DMS 273 (cell line): ENCODE measurements around the gene MYO7B.

Experiments used
- DNase-seq: peaks from one replicate; lab custom pipeline; 2025; ENCODE audit not compliant: unreplicated experiment; lab: John Stamatoyannopoulos, UW

MYO7B gene

DNA sequence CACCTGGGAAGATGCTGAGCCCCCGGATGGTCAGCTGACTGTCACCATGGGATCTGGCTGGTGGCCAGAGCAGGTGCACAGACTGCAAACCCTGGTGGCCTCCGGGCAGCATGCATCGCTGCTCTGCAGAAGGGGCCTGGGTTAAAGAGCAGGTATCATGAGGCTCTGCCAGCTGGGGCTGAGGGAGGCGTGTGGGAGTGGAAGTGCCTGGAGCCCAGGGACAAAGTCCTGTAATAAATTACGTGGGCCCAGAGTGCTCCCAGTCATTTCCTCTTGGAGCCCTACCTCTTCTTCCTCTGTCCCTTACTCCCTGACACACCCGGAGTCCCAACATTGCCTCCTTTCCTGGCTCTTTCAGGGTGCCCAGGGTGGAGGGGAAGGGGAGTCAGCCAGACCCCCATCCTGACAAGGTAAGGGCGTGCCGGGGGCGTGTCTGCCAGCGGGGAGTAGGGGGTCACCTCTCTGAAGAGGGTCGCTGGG, at the start of gene MYO7B:
TSS of gene MYO7B (plus strand) at position 262 of the 480 bp plus-strand sequence. CDS start 24,040 bp downstream, outside the sequence.
- no peak for DNase-seq

GRCh38 chr2:127485694-127486071, 49.8 kb upstream of the MYO7B start:
- no peak for DNase-seq

DNA sequence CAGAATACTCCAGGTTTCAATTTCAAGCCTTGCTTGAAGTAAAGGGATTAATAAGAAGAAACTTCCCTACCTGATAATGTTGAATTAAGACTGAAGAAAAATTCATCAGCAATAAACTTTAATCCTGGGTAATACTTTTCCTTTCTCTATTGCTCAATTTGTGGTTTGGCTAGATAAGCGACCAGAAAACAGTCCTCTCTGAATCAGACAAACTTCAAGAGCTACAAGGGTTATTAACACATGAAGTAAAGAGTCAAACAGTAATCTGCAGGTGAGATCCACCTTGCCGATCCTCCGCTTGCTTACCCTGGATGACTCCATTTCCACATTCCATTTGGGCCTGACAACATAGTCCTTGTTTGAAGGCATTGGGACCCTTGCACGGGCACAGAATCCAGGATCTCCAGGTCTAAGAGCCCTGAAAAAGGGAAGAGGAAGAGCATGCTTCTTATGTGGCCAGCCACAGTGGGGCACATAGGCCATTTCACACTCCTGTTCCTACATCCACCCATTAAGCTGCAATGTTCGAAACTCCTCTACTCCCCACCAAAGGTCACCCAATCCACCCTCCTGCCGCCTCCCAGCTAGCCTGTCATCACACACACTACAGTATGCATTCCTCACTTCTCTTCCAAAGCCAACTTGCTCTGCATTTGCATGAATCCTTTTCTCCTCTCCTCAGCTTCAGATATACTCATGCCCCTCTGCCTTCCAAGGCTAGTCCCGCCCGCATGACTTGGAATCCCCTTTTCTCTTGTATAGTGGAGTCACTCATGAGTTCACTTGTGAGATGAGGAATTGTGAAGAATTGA, 49.0 kb upstream of the MYO7B start:
- no peak for DNase-seq

- no peak for DNase-seq
Observed at GRCh38 chr2:127490283-127490682, 45.2 kb upstream of the MYO7B start.

DNA sequence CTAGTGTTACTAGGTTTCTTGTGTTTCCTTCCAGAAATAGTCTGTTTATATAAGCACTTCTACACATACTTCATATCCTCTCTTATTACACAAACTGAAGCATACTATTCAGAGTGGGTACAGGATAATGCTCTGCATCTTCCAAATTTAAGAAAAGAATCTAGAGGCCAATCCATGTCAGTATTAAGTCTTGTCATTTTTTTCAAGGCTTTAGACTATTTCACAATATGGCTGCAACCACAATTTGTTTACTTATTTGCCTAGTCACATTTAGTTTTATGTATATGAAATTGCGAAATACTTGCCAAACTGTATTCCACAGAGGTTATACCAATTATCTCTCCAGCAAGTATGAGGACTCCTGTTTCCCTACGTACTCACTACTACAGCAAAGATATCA, 37.1 kb upstream of the MYO7B start:
- no peak for DNase-seq

GRCh38 chr2:127503491-127503890, 32.0 kb upstream of the MYO7B start:
- DNase-seq = no peak

- DNase-seq = no peak
Observed at GRCh38 chr2:127504552-127505430, 30.7 kb upstream of the MYO7B start.

DNA sequence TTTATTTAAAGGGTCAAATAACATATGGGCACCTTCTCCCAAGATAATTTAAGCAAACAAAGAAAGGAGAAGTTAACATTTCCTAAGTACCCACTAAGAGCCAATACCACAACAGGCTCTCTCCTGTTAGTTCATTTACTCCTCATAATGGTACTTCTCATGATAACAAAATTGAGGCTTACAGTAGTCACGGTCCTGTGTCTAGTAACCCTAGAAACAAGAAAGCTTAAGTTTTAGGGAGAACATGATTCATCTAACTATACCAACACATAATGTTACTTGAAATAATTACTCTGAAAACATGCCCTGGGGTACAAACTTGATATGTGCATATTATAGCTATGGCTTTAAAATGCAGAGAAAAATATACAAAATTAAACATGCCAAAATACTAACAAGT, 29.0 kb upstream of the MYO7B start:
- no peak for DNase-seq

GRCh38 chr2:127508023-127508630, 27.4 kb upstream of the MYO7B start:
- no peak for DNase-seq

- peak; percentile 95 for DNase-seq
Observed at GRCh38 chr2:127508631-127509034, 26.9 kb upstream of the MYO7B start.

DNA sequence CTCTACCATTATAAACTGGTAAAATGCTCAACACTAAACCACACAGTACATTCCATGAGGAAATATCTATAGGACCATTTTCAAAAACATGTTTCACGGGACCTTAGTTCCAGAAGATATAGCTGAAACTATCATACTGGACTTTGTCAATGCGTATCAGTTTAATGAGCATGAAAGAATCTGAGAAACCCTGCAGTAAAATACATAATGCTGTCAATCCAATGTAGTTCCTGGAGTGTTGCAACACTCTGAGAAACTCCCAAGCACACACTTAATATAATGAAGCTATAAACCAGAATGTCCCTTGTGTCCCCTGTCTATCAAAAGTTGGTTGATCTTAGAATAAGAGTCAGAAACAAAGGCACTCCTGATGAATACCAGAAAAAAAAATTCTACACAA, 25.4 kb upstream of the MYO7B start:
- no peak for DNase-seq

DNA sequence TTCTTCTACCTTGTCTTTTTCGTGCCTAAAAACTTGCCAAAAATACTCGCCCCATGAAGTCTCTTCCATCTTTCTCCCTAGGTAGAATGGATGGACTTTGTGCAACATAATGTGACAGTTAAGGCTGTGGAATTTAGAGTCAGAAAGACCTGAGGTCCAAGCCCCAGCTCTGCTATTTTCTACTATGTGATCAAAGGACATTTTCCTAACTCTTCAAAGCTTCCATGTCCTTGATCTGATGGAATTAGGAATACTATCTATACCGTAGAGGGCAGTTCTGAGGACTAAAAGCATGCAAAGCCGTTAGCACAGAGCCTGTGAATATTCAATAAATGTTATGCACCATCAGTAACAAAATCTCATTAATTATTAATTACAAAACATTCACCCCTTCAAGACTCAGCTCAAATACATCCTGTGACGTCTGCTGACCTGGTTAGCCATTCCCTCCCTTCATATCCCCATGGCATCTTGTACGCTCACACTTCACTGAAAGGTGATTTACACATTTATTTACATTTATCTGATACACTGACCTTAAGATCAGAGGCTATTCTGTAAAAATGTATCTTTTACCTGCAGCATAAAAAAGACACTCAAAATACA, 24.3 kb upstream of the MYO7B start:
- DNase-seq = no peak

GRCh38 chr2:127511917-127512316, 23.6 kb upstream of the MYO7B start:
- DNase-seq = peak; percentile 20

DNA sequence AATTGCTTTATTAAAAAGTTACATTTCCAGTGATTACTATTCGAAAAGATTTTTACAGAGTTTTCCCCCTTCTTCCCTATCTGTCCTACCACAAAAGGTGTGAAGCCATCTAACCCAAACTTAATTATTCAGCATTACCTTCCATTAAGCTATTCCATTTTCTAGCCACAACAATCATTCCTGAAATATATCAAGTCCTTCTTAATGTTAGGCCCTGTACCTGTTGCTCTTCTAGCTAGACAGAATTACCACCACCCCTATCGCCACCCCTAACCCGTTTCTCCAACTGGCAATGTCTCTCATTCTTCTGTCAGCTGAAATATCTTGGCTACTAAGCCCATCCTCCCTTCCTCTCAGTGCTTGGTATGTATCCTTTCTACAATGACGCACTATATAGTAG, 23.1 kb upstream of the MYO7B start:
- DNase-seq = no peak

DNA sequence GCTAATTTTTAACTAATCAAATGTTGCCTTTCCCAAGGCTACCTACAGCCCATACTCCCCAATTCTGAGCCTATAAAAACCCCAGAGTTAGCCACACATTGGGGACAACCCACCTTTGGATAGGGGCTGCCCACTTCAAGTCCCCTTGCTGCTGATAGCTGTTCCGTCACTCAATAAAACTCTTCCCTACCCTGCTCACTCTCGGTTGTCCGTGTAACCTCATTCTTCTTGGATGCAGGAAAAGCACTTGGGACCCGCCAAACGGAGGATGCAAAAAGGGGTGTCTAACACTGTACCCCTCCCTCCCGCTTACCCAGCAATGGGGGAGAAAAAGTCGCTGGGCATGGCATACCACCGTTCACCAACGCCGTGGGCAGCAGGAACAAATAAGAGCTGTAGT, 21.4 kb upstream of the MYO7B start:
- DNase-seq = no peak

- DNase-seq = no peak
Observed at GRCh38 chr2:127514485-127514884, 21.0 kb upstream of the MYO7B start.

DNA sequence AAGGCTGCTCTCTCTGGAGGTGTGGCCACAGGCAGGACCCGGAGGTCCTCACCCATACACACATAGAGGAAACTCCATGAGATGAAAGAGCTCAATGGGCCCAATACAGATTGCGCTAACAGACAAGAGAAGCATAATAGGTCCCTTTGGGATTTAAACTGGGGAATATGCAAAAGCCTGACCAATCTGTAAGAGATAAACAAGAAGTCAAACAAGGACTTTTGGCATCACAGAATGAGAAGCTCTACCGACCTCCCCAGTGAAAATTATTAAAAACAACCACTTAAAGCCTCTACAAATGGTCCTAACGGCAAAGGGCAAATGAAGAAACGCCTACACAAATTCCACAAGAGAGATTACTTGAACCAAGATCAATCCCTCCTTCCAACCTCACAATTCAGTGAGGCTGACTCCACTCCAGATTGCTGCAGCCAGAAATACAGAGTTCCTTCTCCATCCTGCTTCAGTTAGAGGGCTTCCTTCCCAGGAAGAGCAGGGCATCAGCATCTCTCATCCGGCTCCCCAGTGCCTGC, 20.0 kb upstream of the MYO7B start:
- DNase-seq = peak; percentile 31

DNA sequence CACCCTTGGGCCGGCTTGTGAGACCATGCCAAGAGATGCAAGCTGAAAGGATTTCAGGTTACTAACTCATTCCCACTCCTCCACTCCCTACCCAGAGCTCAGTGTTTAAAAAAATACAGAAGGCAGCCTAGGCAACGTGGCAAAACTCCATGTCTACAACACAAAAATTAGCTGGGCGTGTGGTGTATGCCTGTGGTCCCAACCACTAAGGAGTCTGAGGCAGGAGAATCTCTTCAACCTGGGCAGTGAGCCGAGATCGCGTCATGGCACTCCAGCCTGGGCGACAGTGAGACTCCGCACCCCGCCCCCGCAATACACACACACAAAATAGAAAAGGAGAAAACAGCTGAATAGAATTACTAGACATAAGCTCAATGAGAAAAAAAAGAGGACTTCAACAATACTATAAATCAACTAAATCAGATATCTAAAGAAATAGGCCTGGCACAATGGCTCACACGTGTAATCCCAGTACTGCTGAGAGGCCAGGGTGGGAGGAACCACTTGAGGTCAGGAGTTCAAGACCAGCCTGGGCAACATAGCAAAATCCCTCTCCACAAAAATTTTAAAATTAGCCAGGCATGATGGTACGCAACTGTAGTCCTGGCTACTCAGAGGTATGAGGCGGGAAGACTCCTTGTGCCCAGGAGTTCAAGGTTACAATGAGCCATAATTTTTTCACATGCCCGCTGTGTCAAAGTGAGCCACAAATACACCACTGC, 19.3 kb upstream of the MYO7B start:
- peak; percentile 79 for DNase-seq

DNA sequence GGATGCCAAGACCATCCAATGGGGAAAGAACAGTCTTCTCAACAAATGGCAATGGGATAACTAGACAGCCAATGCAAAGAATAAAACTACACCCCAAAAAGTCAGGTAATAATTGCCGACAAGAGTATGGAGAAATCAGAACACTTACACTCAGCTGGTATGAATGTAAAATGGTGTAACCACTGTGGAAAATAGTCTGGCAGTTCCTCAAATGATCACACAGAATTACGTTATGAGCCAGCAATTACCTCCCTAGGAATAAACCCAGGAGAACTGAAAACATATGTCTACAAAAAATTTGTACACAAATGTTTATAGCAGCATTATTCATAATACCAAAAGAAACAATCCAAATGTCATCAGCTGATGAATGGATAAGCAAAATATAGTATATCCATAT, 18.0 kb upstream of the MYO7B start:
- no peak for DNase-seq

DNA sequence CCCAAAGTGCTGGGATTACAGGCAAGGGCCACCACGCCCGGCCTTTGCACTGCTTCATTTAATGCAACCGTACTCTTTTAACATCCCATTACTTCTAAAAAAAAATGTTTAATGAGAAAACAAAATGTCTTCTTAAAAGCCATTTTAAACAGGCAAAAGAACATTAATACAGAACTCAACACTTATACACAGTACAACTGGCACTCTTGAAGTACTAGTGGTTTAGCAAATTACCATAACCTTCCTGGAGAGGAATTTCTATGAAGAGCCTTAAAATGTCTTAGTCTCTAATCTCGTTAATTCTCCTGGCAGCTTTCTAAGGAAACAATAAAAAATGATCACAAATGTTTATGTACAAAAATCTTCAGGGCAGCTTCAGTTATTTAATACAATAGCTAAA, 15.1 kb upstream of the MYO7B start:
- no peak for DNase-seq
